NCI-H510A (cell line): Measurements from ENCODE around the gene PTGDS.

Experiments used
- DNase-seq: peaks from one replicate; lab custom pipeline; 2025; lab: John Stamatoyannopoulos, UW

PTGDS gene

GRCh38 chr9:136957901-136958300, 19.4 kb upstream of the PTGDS start:
- no peak for DNase-seq

- no peak for DNase-seq
Measured at GRCh38 chr9:136958473-136958872, 18.8 kb upstream of the PTGDS start.

GRCh38 chr9:136958898-136959850, 18.1 kb upstream of the PTGDS start:
- no peak for DNase-seq

- DNase-seq: no peak
Measured at GRCh38 chr9:136960212-136960937, 16.9 kb upstream of the PTGDS start.

- no peak for DNase-seq
Measured at GRCh38 chr9:136960938-136961275, 16.4 kb upstream of the PTGDS start.

GRCh38 chr9:136961279-136962065, 15.8 kb upstream of the PTGDS start:
- no peak for DNase-seq

GRCh38 chr9:136962163-136962562, 15.1 kb upstream of the PTGDS start:
- no peak for DNase-seq

GRCh38 chr9:136962701-136963248, 14.5 kb upstream of the PTGDS start:
- no peak for DNase-seq

GRCh38 chr9:136963341-136963740, 14.0 kb upstream of the PTGDS start:
- no peak for DNase-seq

GRCh38 chr9:136963751-136964150, 13.6 kb upstream of the PTGDS start:
- DNase-seq: no peak

GRCh38 chr9:136964171-136964689, 13.1 kb upstream of the PTGDS start:
- peak; percentile 78 for DNase-seq

GRCh38 chr9:136964833-136965422, 12.4 kb upstream of the PTGDS start:
- no peak for DNase-seq

- DNase-seq: no peak
Measured at GRCh38 chr9:136965771-136966484, 11.4 kb upstream of the PTGDS start.

GRCh38 chr9:136968333-136969127, 8.8 kb upstream of the PTGDS start:
- DNase-seq: no peak

- DNase-seq: no peak
Measured at GRCh38 chr9:136969150-136969549, 8.2 kb upstream of the PTGDS start.

- no peak for DNase-seq
Measured at GRCh38 chr9:136969774-136970173, 7.5 kb upstream of the PTGDS start.

- DNase-seq: no peak
Measured at GRCh38 chr9:136970361-136970760, 6.9 kb upstream of the PTGDS start.

- DNase-seq: no peak
Measured at GRCh38 chr9:136971746-136972145, 5.6 kb upstream of the PTGDS start.

GRCh38 chr9:136972335-136972734, 5.0 kb upstream of the PTGDS start:
- no peak for DNase-seq

- DNase-seq: no peak
Measured at GRCh38 chr9:136972743-136973142, 4.6 kb upstream of the PTGDS start.
